MG63 (cell line): ENCODE measurements around the gene SPPL3. TPM values are rescaled to one million over a fixed set of nuclear protein-coding genes. Genes with fewer than 3 reads are reported as not detected.
"Not testable (repeated sequence)": the region's sequence is repeated elsewhere in the genome, so short reads cannot be mapped to it uniquely, and the experiment has no call there.

ENCODE experiments used
- DNase-seq: peaks from one replicate; pipeline ENCODE4 v3.0.0-alpha.2; 2020
- H3K27me3 ChIP-seq: fragments of 250-450 bp; sonication (Bioruptor Pico); 2 replicates; pipeline ENCODE4 v1.5.1; 2020; ENCODE audit warnings: mild to moderate bottlenecking, moderate library complexity
- H3K36me3 ChIP-seq: fragments of 250-450 bp; sonication (Bioruptor Pico); 2 replicates; pipeline ENCODE4 v1.5.1; 2020; ENCODE audit warnings: mild to moderate bottlenecking, moderate library complexity
- H3K4me3 ChIP-seq: fragments of 250-450 bp; sonication (Bioruptor Pico); 2 replicates; pipeline ENCODE4 v1.5.1; 2020; ENCODE audit warnings: mild to moderate bottlenecking, moderate library complexity
- H3K9me3 ChIP-seq: fragments of 250-450 bp; sonication (Bioruptor Pico); 2 replicates; pipeline ENCODE4 v1.5.1; 2020; ENCODE audit warnings: mild to moderate bottlenecking, moderate library complexity
- total RNA-seq: library from RNA; depleted of rRNA; stranded (reverse); fragments of >200 nt; shearing (Covaris generic); gene quantifications from 2 replicates; pipeline ENCODE4 v1.2.3, GENCODE V29; 2014; ENCODE audit warnings: low replicate concordance

SPPL3 gene
- total RNA-seq, 1 experiment from 2014 or later = 6.2 TPM

DNA sequence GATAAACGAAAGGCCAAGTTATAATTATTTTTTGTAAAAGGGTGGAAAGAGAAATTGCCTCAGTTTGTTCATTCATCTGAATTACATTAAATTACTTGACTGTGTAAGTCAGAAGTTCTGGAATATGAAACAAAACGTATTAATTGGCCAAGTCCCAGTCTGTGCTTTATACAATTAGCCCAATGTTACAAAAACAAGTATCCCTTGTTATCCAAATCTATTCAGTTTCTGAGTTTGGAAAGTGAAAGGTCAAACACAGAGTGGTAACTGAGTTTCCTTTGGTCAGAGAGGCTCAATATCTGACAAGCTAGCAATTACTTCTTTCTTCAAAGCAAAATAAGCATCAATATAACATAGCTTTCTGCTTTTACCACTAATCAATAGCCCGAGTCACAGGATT, 62.6 kb downstream of the SPPL3 start:
- Histone ChIP-seq H3K9me3 (no peaks in the 10 kb centered on the region), H3K36me3 (no peaks in the 10 kb centered on the region), H3K4me3 (no peak overlapping the region), H3K27me3 (no peaks in the 10 kb centered on the region)
- no peak for DNase-seq

- Histone ChIP-seq H3K27me3 (no peaks in the 10 kb centered on the region), H3K36me3 (no peaks in the 10 kb centered on the region), H3K9me3 (no peaks in the 10 kb centered on the region), H3K4me3 (no peak overlapping the region)
- no peak for DNase-seq
Measured at GRCh38 chr12:120839503-120839902, 64.7 kb downstream of the SPPL3 start.

- H3K27me3 ChIP-seq, H3K36me3 ChIP-seq, DNase-seq, H3K9me3 ChIP-seq, H3K4me3 ChIP-seq: not testable (repeated sequence)
Measured at GRCh38 chr12:120838629-120839383, 65.4 kb downstream of the SPPL3 start.

DNA sequence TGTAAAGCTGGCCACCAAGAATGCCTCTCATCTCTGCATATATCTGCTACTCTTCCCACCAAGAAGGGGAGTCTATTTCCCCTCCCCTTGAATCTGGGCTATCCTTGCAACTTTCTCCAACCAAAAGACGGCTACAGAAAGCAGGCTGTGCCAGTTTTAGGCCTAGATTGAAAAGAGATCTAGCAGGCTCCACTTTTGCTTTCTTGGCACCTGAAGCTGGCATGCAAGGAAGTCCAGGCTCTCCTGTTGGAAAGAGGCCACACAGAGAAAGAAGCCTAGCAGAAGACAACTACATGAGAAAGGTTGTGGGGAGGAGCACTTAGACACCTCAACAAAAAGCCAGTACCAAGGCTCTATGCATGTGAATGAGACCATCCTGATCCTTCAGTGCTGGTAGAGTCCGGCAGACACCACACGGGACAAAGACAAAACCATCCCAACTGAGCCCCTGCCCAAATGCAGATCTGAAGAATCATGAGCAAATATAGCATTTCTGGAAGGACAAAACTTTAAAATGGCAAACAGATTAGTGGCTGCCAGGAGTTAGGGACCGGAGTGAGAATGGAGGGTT, 68.0 kb downstream of the SPPL3 start:
- DNase-seq = no peak
- Histone ChIP-seq H3K36me3 (no peaks in the 10 kb centered on the region), H3K27me3 (no peaks in the 10 kb centered on the region), H3K4me3 (no peak overlapping the region), H3K9me3 (no peaks in the 10 kb centered on the region)

DNA sequence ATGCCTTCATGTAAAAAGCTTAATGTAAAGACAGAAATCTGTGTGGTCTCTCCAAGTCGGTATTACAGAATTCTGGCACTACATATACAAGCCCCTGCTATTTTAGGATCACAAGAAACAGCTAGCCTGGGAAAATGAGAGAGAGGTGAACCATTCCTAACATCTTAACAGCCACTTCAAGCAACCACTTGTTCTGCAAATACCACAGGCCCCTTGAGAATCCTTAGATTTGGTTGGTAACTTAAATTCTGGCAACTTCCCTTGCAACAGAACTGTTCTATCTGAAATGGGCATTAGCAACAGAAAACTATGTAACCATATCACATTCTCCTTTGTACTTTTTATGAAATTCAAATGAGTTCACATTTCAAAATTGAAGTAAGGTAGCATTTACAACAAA, 68.5 kb downstream of the SPPL3 start:
- H3K36me3 ChIP-seq = no peaks in the 10 kb centered on the region
- no peak for DNase-seq
- H3K9me3 ChIP-seq = no peaks in the 10 kb centered on the region
- H3K27me3 ChIP-seq = no peaks in the 10 kb centered on the region
- H3K4me3 ChIP-seq = no peak overlapping the region

GRCh38 chr12:120835304-120835612, 68.9 kb downstream of the SPPL3 start:
- Histone ChIP-seq H3K4me3 (no peak overlapping the region), H3K27me3 (no peaks in the 10 kb centered on the region), H3K9me3 (no peaks in the 10 kb centered on the region), H3K36me3 (no peaks in the 10 kb centered on the region)
- DNase-seq = no peak

GRCh38 chr12:120834489-120835303, 69.5 kb downstream of the SPPL3 start:
- Histone ChIP-seq H3K27me3 (no peaks in the 10 kb centered on the region), H3K36me3 (no peaks in the 10 kb centered on the region), H3K9me3 (no peaks in the 10 kb centered on the region), H3K4me3 (no peak overlapping the region)
- DNase-seq = no peak

- Histone ChIP-seq H3K4me3 (no peak overlapping the region), H3K27me3 (no peaks in the 10 kb centered on the region), H3K36me3 (no peaks in the 10 kb centered on the region), H3K9me3 (no peaks in the 10 kb centered on the region)
- DNase-seq = no peak
Measured at GRCh38 chr12:120833849-120834248, 70.3 kb downstream of the SPPL3 start.

GRCh38 chr12:120832737-120833136, 71.4 kb downstream of the SPPL3 start:
- H3K27me3 ChIP-seq = no peaks in the 10 kb centered on the region
- no peaks in the 10 kb centered on the region for H3K36me3 ChIP-seq
- no peaks in the 10 kb centered on the region for H3K9me3 ChIP-seq
- no peak overlapping the region for H3K4me3 ChIP-seq
- DNase-seq = no peak

DNA sequence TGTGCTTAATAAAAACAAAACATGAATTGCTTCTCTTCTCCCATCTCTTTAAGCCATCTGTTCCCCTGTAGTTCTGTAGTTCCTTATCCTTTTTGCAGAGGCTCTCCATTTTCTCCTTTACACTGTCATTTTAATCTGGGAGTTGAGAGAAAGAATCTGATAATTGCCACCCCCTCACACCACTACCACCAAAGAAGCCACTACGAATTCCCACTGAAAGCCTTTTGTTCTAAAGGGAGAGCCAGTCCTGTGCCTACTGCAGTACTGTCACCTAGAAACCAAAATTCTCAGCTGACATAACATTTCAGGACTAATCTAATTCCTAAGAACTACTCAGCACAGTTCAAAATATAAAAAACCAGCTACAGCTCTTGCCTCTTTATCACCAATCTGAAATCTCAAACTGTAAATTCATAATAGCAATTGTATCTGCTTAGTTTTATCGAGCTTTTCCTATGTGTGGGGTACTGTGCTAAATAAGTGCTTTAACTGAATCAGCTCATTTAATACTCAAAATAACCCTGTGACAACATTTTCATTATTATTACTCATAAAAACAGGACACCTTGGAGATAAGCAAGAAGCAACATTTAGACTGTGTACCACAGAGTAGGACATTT, 72.4 kb downstream of the SPPL3 start:
- DNase-seq = no peak
- Histone ChIP-seq H3K9me3 (no peaks in the 10 kb centered on the region), H3K27me3 (no peaks in the 10 kb centered on the region), H3K36me3 (no peaks in the 10 kb centered on the region), H3K4me3 (no peak overlapping the region)

DNA sequence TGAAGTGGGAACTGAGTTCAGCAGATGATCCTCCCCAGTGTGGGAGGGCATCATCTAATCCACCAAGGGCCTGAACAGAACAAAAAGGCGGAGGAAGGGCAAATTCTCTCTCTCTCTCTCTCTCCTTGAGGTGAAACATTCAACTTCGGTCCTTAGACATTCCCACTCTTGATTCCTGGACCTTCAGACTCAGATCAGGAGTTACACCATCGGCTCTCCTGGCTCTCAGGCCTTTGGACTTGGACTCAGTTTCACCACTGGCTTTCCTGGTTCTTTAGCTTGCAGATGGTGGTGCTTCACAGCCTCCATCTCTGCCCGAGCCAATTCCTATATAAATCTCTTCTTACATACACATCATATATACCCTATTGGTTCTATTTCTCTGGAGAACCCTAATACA, 73.2 kb downstream of the SPPL3 start:
- DNase-seq = no peak
- H3K4me3 ChIP-seq = no peak overlapping the region

GRCh38 chr12:120830052-120830940, 73.9 kb downstream of the SPPL3 start:
- H3K4me3 ChIP-seq = no peak overlapping the region
- H3K36me3 ChIP-seq = no peaks in the 10 kb centered on the region
- no peaks in the 10 kb centered on the region for H3K9me3 ChIP-seq
- DNase-seq = no peak
- H3K27me3 ChIP-seq = no peaks in the 10 kb centered on the region

More for the DNA sequence above, 73.2 kb downstream of the SPPL3 start:
- H3K27me3 ChIP-seq = no peaks in the 10 kb centered on the region
- no peaks in the 10 kb centered on the region for H3K36me3 ChIP-seq
- H3K9me3 ChIP-seq = no peaks in the 10 kb centered on the region

DNA sequence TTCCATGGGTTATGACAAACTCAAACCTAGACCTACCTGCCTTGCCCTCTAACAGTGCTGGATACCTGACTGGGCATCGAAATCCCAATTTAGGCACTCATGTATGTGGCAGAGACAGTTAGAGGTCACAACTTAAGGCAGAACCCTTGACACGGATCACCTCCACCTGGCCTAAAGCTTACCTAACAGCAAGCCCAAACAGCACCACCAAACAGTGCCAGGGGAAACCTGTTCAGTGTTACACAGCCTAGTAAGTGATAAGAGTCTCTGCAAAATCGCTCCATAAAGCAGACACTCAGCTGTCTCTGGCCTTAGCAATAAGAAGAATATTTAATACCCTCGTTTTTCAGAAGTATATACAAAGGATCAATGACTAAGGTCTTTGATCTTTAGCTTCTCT, 77.8 kb downstream of the SPPL3 start:
- DNase-seq = no peak
- Histone ChIP-seq H3K27me3 (no peaks in the 10 kb centered on the region), H3K36me3 (no peaks in the 10 kb centered on the region), H3K9me3 (no peaks in the 10 kb centered on the region), H3K4me3 (no peak overlapping the region)

DNA sequence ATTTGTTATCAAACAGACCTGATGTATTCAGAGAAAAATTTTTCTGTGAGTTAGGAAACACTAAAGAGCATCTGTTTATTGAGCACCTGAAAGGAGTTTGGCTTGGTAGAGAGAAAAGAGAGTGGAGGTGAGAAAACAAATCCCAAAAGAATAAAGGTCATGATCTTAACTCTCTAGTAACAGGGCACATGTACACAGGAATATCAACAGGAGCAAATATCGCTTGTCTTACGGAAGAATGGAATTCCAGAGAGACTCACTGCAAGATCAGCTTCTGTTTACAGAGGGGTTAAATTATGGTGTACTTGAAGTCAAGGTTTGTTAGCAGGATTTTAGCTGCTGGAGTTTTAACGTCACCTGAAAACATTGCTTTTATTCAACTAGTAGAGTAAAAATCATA, 78.8 kb downstream of the SPPL3 start:
- Histone ChIP-seq H3K27me3 (no peaks in the 10 kb centered on the region), H3K36me3 (no peaks in the 10 kb centered on the region), H3K9me3 (no peaks in the 10 kb centered on the region), H3K4me3 (no peak overlapping the region)
- no peak for DNase-seq

DNA sequence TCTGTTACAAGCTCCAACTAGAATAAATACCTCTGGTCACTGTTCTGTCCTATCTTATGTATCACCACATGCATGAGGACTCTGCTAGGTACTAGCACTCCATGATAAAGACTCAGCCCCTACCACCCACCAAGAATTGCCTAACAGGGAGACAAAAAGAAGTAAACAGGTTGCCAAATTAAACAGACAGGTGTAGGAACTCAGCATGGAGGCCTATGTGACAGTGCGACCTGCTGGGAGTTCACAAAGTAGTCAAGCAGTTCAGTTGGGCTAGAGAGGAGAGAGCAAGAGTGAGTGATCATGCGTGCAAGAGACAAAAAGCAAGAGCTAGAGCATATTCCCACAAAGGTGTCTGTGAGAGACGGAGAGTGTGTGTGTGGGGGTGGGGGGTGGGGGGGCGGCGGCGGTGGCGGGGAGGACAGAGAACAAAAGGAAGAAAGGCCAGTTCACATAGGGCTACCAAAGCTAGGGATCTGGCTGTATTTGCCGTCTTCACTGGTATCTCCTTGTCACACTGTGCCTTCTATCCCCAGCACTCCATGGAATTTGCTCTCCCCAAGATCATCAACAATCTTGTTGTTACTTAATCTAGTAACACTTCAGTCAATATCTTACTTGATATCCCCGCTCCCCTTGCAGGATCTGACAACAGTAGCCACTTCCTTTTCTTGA, 81.2 kb downstream of the SPPL3 start:
- Histone ChIP-seq H3K36me3 (no peaks in the 10 kb centered on the region), H3K4me3 (no peak overlapping the region), H3K27me3 (no peaks in the 10 kb centered on the region; the same call in 1 of the 2 replicates), H3K9me3 (no peaks in the 10 kb centered on the region)
- DNase-seq = no peak

DNA sequence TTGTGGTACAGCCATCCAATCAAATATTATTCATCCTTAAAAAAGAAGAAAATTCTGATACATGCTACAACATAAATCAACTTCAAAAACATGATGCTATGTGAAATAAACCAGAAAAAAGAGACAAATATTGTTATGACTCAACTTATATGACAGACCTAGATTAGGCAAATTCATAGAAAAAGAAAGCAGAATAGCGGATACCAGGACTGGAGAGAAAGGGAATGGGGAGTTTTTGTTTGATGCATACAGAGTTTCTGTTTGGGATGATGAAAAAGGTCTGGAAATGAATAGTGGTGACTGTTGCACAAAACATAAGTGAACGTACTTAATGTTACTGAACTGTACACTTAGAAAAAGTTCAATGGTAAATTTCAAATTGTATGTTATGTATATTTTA, 82.3 kb downstream of the SPPL3 start:
- H3K27me3 ChIP-seq = no peaks in the 10 kb centered on the region; the same call in 1 of the 2 replicates
- no peak for DNase-seq
- H3K4me3 ChIP-seq = no peak overlapping the region
- no peaks in the 10 kb centered on the region for H3K9me3 ChIP-seq
- no peaks in the 10 kb centered on the region for H3K36me3 ChIP-seq
